GM18520 (cell line): Measurements from ENCODE around the gene CCDC127.
A peak's percentile ranks its signal among the peaks of the same experiment; 100 is the strongest.
"Not testable (repeated sequence)": the region's sequence is repeated elsewhere in the genome, so short reads cannot be mapped to it uniquely, and the experiment has no call there.

Experiments used
- ATAC-seq: cut with Tn5 transposase; IDR thresholded peaks from one replicate; pipeline ENCODE4 v1.9.1; 2021; ENCODE audit not compliant: unreplicated experiment

Gene CCDC127, protein sequence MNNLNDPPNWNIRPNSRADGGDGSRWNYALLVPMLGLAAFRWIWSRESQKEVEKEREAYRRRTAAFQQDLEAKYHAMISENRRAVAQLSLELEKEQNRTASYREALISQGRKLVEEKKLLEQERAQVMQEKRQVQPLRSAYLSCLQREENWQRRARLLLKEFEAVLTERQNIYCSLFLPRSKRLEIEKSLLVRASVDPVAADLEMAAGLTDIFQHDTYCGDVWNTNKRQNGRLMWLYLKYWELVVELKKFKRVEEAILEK

DNA sequence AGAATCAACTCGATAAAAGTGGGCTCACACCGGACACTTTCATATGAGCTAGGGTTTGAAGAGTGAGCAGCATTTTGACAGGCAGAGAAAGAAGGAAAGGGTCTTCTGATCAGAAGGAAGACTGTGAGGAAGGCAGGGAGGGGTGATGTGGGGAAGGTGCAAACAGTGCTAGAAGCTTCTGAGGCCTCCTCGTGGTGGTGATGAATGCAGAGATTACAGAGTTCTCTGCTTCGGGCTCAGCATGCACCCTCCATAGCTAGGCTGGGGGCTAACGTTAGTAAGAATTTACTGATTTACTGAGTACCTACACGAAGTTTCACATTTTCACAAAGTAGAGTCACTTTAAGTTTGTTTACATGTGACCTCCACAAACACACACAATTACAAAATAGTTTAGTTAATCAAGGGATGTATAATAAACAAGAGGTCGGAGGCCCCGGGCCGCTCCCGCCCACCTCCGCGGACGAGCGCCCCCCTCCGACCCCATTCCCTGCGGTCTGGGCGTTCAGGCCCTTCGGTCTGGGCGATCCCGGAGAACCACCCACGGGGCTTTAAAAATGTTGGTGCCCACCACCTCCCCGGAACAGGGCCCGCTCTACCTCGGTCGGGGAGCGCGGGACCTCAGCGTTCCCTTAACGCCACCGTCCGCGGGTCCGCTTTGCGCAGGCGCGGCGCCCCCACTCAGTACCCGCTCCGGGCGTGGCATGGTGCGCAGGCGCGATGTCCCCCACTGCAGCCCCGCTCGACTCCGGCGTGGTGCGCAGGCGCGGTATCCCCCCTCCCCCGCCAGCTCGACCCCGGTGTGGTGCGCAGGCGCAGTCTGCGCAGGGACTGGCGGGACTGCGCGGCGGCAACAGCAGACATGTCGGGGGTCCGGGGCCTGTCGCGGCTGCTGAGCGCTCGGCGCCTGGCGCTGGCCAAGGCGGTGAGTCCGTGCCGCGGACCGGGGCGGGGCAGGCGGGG lies at the start of gene CCDC127, which contains the start of gene SDHA:
Gene CCDC127, minus strand, starts transcription at position 660 of the 963 bp plus-strand sequence. CDS start 1,304 bp downstream, outside the sequence.
Gene SDHA, plus strand, starts transcription at position 827 of the 963 bp plus-strand sequence. Its CDS starts 36 bp downstream, at position 863.
- peak; percentile 64 for ATAC-seq

DNA sequence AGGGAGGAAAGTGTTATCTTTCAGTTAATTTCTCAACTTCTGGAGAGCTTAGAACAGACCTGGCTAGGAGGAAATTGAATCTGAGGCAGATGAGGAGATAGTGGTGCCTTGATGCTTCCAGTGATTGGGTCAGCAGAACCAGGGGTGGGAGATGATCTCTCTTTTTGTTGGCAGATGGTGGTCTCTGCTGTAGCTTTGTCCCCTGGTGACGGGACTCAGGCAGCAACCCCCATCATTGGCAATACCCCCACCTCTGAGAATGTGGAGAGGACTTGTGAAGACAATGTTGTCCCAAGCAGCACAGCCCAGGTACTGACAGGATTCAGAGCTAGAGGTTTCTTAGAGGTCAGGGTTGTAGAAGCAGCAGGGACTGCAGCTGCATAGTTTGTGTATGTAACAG lies 49.8 kb upstream of the CCDC127 start:
- ATAC-seq = no peak

DNA sequence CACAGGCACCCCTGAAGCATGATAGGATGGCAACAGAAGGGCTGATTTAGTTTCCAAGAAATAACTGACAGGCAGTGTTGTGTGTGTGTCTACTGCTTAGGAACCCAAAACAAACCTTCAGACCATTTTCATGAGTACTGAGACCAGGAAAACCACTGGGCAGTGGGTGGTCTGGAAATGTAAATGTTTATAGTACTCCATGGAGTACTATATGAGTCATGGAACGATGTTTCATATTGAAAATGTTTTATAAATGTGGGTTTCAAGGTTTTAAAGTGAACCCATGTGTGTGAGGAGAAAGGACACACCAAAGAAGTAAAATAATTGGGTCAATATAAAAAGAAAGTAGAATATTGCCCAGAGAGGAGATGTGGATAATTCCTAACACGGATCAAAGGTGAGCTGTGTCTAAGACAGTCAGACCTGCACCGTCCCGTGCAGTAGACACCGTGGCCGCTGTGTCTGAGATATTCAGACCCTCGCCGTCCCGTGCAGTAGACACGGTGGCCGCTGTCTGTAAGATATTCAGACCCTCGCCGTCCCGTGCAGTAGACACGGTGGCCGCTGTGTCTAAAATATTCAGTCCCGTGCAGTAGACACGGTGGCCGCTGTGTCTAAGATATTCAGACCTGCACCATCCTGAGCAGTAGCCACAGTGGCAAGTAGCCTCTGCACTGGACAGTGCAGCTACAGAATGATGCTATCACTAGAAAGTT lies 48.5 kb upstream of the CCDC127 start:
- ATAC-seq = not testable (repeated sequence)

DNA sequence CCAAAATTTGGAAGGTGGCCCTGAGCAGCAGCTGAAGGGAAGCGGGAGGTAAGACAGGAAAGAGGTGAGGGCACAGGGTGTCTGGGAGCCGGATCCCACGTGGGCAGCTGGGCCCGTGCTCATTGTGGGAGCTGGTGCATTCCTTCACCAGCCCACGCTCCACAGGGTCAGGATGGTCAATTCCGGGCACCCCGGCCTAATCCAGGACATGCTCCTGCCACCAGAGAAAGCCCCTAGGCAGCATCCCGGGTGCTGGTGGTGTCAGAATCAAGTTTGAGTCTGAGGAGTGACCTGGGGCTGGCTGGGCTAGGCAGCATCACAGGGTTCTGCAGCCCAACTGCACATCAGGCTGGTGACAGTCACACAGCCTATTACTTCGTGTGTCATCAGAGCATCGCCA lies 46.4 kb upstream of the CCDC127 start:
- no peak for ATAC-seq

DNA sequence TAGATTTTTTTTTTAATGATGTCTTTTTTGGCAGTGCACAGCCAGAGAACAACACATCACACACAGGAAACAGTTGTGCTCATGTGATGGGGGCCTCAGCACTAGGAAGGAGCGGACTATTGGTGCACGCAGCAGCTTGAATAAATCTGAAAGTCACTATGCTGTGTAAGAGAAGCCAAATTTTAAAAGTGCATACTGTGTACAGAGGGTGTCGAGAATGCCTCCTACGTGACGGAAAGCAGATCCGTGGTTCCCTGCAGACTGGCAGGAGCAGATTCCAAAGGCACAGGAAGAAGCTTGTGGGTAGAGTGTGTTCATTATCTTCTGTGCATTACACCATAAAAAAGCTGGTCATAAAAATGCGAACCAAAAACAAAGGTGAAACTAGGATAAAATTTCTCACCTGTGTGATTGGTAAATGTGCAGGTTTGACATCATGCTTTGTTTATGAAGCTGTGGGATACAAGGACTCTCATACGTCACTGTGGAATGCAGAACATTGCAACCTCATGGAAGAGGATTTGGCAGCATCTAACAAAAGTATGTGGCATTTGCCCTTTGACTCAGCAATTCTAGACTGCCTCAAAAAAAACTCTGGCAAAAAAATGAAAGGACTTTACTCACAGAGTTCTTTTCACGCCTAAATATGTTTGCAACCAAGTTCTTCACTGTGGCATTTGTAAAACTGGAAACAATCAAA lies 45.5 kb upstream of the CCDC127 start:
- ATAC-seq = not testable (repeated sequence)

DNA sequence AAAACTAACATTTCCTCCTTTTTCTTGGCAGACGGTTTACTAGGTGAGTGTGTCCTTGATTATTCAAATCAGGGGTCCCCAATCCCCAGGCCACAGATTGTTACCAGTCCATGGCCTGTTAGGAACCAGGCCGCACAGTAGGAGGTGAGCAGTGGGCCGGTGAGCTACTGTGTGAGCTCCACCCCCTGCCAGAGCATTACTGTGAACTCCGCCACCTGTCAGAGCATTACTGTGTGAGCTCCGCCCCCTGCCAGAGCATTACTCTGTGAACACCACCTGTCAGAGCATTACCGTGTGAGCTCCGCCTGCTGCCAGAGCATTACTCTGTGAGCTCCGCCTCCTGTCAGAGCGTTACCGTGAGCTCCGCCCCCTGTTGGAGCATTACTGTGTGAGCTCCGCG lies 39.2 kb upstream of the CCDC127 start:
- ATAC-seq = no peak

DNA sequence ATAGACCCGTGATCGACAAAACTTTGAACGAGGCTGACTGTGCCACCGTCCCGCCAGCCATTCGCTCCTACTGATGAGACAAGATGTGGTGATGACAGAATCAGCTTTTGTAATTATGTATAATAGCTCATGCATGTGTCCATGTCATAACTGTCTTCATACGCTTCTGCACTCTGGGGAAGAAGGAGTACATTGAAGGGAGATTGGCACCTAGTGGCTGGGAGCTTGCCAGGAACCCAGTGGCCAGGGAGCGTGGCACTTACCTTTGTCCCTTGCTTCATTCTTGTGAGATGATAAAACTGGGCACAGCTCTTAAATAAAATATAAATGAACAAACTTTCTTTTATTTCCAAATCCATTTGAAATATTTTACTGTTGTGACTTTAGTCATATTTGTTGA lies 38.4 kb upstream of the CCDC127 start:
- not testable (repeated sequence) for ATAC-seq

- not testable (repeated sequence) for ATAC-seq
These were observed 37.2 kb upstream of the CCDC127 start for GRCh38 chr5:255116-255515.

DNA sequence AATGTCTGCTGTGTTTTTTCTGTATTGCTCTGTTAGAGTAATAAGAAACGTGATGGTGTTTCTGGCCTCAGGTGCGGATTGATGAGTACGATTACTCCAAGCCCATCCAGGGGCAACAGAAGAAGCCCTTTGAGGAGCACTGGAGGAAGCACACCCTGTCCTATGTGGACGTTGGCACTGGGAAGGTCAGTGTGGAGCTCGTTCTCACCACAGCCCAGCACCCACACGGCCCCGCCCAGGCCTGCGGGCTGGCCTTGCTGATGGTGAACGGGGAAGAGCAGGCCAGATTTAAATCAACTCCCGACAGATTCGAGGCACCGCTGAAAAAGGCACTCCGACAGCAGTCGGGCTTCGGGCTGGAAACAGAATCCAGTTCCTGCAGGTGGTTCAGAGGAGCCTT lies 36.4 kb upstream of the CCDC127 start:
- ATAC-seq = not testable (repeated sequence)

DNA sequence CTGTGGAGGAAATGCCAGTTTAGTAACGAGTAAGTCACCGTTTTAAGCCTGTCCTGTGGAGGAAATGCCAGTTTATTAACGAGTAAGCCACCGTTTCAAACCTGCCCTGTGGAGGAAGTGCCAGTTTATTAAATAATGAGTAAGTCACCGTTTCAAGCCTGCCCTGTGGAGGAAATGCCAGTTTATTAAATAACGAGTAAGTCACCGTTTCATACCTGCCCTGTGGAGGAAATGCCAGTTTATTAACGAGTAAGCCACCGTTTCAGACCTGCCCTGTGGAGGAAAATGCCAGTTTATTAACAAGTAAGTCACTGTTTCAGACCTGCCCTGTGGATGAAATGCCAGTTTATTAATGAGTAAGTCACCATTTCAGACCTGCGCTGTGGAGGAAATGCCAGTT lies 34.6 kb upstream of the CCDC127 start:
- no peak for ATAC-seq

DNA sequence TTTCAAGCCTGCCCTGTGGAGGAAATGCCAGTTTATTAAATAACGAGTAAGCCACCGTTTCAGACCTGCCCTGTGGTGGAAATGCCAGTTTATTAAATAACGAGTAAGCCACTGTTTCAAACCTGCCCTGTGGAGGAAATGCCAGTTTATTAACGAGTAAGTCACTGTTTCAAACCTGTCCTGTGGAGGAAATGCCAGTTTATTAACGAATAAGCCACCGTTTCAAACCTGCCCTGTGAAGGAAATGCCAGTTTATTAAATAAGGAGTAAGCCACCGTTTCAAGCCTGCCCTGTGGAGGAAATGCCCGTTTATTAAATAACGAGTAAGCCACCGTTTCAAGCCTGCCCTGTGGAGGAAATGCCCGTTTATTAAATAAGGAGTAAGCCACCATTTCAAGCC lies 34.0 kb upstream of the CCDC127 start:
- ATAC-seq = not testable (repeated sequence)

DNA sequence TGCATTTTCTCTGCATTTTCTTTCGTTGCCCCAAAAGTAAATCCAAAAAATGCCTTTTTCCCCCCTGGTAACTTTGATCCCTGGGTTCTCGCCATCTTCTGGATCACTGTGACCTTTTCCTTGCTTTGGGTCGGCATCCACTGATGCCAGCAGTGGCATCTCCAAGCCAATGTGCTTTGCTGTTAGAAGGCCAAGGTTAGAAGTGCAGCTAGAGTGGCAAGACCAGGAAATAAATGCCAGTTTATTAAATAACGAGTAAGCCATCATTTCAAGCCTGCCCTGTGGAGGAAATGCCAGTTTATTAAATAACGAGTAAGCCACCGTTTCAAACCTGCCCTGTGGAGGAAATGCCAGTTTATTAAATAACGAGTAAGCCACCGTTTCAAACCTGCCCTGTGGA lies 33.6 kb upstream of the CCDC127 start:
- ATAC-seq = not testable (repeated sequence)

- ATAC-seq = not testable (repeated sequence)
These were observed 33.1 kb upstream of the CCDC127 start for GRCh38 chr5:251016-251415.

- ATAC-seq = not testable (repeated sequence)
These were observed 32.4 kb upstream of the CCDC127 start for GRCh38 chr5:250396-250795.

GRCh38 chr5:245717-246116 lies 27.8 kb upstream of the CCDC127 start:
- not testable (repeated sequence) for ATAC-seq

DNA sequence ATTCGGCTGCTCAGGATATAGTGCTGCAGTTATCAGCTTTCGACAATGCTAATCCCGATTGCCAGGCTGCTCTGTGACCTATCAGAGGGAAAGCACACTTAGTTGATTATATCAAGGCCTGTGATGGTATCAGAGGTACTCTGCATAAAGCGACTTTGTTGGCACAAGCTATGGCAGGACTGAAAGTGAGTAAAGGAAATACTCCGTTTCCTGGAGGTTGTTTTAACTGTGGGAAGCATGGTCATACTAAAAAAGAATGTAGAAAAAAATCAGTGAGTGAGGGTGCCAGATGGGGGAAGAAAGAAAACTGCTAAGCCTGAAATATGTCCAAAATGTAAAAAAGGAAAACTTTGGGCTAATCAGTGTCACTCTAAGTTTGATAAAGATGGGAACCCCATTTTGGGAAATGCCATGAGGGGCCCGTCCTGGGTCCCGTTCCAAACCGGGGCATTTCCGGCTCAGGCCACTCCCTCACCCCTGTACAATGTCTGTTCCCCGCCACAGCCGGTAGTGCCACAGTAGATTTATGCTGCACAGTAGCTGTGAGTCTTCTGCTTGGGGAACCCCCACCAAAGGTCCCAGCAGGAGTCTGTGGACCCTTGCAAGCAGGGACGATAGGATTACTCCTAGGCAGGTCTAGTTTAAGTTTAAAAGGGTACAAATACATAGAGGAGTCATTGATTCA lies 25.9 kb upstream of the CCDC127 start:
- not testable (repeated sequence) for ATAC-seq

- ATAC-seq = not testable (repeated sequence)
These were observed 23.2 kb upstream of the CCDC127 start for GRCh38 chr5:241045-241669.

GRCh38 chr5:240550-240949 lies 22.6 kb upstream of the CCDC127 start:
- ATAC-seq = not testable (repeated sequence)

DNA sequence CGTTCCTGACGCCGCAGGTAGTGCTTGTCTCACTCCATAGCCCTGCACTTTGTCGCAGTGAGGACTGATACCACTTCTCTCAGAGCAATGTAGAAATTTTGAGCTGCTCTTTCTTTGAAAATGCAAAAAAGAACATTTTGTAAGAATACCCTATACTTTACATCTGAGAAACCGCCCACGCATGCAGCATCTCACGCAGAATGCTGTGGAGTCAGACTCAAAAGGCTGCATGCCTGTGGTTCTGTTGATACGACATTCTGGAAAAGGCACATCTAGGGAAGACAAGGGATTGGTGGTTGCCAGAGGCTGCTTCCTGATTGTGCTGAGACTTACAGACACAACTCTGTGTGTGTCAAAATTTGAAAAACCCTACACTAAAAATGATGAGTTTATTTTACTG lies 20.0 kb upstream of the CCDC127 start:
- not testable (repeated sequence) for ATAC-seq
